ENCODE results near the gene XIRP2.
"Not testable (repeated sequence)": the region's sequence is repeated elsewhere in the genome, so short reads cannot be mapped to it uniquely, and the experiment has no call there.

XIRP2 gene

DNA sequence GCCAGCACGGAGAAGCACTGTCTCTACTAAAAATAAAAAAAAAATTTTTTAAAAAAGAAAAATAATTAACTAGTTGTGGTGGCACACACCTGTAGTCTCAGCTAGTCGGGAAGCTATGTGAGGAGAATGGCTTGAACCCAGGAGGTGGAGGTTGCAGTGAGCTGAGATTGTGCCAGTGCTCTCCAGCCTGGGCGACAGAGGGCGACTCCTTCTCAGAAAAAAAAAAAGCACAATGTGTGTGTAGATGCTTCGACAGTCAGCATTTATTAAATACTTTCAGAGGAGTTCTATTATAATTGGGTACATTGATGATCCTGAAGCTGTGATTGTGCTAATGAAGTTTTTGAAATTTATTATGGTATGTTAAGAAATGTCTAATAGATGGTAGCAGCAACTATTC, 46.5 kb downstream of the XIRP2 start:
- in situ Hi-C loops (cut with MboI; ENCODE audit: low sequenced_read_pairs) = no loop called here

DNA sequence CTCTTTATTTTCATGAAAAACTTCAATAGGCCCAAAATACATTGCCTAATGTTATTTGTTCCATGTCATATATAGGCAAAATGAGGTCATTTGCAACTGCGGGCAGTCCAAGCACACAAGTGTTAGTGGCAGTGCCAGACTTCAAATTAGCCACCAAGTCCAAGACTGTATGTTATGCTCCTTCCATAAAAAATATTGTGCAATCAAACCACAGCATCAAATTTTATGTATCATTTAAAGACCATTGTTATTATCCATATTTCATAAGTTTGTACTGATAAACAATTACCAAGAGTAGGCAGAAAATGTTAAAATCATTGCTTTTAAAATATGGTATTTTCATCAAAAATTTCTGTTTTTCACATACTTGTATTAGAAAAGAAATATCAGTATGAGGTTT, 54.1 kb downstream of the XIRP2 start:
- in situ Hi-C loops (cut with MboI; ENCODE audit: low sequenced_read_pairs) = no loop called here

DNA sequence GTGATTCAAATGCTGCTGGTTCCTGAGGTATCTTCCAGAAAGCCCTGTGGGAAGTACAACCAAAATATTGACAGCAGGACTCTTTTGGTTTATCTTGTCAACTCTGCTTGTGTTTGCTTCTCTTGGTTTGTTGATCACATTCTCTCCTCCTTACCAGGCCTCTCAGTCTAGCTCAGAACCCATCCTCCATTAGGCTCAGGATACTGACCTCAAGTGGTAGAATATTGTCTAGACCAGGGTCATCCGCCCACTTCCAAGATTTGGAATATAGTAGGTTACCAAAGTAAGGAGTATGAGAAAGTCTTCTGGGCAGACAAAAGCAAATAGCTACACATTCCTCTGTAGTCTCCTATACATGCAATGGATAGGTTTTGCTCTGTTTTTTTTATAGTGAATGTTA, 56.6 kb downstream of the XIRP2 start:
- in situ Hi-C loops (cut with MboI; ENCODE audit: low sequenced_read_pairs) = no loop called here

DNA sequence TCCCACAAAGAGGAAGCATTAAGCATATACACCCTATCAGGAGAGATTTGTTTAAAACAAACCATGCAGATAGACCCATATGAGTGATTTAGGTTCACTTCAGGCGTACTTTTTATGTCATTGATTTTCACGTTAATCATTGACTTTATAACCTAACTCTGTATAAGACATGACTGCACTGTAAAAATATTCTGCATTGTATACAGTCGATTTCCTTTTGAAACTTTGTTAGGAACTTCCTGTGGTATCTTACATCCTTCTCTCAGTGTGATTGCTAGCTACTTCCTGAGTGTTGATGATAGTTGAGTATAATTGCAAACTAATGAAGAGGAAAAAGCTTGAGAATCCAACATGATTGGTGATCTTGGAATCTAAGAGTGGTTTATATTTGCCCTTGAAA, 69.4 kb downstream of the XIRP2 start:
- in situ Hi-C loops (cut with MboI; ENCODE audit: low sequenced_read_pairs) = no loop called here

DNA sequence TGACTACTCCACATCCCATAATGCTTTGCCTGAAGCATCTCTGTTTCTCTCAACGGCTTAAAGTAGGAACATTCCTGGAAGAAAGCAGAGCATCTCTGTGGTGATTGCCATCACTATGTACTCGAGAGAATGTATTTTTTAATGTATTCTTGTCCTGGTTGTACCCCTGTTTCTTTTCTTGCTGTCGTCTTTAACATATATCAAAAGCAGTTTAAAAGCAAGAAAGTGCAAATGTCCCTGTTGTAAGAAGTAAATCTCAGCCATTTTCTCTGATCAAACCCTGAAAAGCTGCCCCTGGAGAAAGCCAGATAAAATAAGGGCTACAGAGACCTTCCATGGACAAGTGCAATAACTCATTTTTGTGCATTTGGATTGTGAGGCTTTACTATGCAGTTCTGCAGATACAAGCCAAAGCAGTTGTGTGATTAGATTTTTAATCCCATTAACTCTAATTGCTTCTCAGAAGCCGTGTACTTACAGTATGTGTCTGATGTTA, 70.8 kb downstream of the XIRP2 start:
- in situ Hi-C loops (cut with MboI; ENCODE audit: low sequenced_read_pairs) = no loop called here

DNA sequence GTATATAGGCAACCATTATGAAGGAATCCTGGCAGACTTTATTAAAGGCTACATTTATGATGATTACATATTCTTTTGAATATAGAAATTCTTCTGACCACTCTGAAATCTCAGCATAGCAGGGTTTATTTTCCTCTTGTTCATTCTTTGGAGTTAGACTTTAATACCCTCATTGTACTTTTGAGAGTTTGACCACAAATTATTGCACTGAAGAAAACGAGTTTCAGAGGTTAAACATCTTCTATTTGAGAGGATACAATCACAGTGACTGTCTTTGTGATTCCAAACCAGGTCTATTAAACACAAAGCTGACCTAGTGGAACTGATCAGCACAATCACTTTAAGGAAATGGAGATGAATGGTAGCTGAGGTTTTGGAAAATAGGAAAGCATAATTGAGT, 71.3 kb downstream of the XIRP2 start:
- in situ Hi-C loops (cut with MboI; ENCODE audit: low sequenced_read_pairs) = no loop called here

DNA sequence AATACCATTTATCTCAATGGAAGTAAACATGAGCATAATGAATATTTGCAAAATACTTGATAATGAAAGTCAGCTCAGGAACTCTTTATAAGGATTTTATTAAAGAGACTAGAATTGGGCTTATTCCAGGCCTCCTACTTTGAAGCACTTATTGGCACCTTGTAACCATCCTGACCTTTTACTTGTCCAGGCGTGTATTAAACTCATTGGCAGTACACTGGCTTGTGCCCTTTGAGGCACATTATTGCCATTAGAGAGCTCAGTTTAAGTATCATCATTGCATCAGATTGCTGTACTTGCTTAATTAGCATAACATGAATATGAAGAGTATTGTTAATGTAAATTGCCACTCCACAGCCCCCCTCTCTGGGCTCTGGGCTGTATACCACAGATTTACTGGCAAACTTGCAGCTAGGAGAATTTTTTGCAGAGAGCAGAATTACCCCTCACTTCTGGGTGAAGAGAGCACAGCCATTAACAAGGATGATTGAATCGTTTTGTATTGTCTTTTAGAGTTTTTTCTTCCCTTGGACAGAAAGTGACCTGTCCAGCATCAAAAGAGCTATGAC, 72.5 kb downstream of the XIRP2 start:
- in situ Hi-C loops (cut with MboI; ENCODE audit: low sequenced_read_pairs) = no loop called here

DNA sequence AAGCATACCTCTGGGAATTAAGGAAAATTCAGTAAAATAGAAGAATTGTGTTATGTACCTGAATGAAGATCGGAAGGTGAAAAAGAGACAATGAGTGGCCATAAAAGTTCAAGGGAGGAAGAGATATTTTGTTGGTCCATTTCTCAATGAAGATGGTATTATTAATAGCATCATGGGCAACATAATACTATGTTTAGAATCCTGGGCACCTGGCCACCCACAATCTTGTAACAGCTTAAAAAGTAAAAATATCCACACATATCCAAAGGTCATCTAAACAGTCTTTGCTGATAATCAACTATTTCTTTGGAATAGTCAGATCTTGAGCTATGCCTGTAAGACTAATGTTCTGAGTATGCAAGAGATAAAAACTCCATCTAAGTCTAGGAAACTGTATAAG, 73.7 kb downstream of the XIRP2 start:
- in situ Hi-C loops (cut with MboI; ENCODE audit: low sequenced_read_pairs) = no loop called here

DNA sequence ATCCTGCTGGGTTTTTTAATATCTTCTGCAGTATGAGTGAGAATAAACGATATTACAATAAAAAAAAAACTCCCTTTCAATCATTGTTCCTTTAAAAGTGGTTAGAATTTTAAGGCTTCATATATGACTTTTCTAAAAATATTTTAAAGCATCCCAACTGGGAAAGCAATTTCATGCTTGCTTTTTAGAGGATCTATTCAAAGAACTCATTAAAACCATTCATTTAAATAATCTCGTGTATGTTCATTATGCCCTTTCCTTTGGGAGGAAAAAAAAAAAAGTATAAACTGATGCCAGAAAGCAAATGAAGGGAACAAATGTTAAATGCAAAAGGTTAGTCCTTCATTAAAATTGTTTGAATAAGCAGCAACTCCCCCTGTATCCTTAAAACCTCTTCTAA, 81.2 kb downstream of the XIRP2 start:
- in situ Hi-C loops (cut with MboI; ENCODE audit: low sequenced_read_pairs) = no loop called here

DNA sequence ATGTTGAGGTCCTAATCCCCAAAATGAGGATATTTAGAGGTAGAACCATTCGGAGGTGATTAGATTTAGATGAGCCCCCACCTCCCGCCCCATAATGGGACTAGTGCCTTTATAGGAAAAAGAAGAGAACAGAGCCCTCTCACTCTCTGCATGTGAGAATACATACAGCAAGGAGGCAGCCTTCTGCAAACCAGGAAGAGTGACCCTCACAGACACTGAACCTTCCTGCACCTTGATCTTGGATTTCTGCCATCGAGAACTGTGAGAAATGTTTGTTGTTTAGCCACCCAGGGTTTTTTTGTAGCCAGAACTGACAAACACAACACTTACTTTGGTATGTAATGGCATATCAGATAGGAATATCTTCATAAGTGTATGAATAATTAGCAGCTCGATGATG, 83.7 kb downstream of the XIRP2 start:
- in situ Hi-C loops (cut with MboI; ENCODE audit: low sequenced_read_pairs) = no loop called here

DNA sequence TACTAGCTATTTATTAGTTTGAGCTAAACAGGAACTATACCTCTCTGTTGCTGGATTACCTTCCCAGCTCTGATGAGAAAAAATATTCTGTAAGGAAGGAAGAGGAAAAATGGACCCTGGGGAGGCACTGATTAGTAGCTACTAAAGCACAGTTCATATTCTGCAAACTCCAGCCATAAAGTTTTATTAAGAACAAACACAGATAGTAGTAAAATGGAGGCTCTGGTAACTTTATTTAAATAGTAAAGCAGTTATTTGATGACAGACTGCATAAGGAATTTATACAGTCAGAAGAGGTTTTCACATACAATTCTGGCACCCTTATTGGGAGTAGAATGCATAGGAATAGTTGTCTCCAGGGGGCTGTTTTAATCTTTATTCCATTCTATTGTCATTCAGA, 84.1 kb downstream of the XIRP2 start:
- in situ Hi-C loops (cut with MboI; ENCODE audit: low sequenced_read_pairs) = no loop called here

DNA sequence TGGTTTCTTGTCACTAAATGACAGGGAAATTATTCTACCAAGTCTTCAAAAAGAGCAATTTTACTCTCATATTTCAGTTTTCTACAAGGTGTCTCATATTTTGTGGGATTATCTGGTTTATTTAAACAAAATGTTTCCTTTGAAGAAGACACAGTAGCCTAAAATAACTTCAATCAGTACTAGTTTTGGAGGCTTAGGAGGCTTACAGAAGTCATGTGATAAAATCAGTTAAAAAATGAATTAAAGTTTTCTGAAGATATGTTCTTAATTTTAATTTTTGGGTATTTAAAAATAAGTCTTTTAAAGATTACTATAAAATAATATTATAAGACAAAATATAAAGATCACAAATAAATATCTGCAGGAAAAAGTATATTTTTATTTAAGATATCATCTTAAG, 95.9 kb downstream of the XIRP2 start:
- in situ Hi-C loops (cut with MboI; ENCODE audit: low sequenced_read_pairs) = no loop called here

DNA sequence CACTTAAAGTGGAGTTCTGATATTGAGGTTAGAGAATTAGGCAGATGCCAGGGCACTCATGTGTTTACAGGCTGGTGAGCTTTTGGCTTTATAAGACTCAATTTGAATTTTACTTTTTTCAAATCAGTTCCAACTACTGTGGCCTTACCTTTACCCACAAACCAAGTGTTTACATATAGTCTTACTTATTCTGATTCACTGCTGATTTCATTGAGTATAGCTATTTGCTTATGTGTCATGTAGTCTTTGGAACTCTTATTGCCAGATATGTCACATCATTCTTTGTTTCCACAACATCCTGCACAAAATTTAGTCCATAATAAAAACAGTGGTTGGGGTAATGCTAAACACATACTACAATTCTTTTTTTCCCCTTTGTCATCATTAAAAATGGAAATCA, 96.5 kb downstream of the XIRP2 start:
- in situ Hi-C loops (cut with MboI; ENCODE audit: low sequenced_read_pairs) = no loop called here

DNA sequence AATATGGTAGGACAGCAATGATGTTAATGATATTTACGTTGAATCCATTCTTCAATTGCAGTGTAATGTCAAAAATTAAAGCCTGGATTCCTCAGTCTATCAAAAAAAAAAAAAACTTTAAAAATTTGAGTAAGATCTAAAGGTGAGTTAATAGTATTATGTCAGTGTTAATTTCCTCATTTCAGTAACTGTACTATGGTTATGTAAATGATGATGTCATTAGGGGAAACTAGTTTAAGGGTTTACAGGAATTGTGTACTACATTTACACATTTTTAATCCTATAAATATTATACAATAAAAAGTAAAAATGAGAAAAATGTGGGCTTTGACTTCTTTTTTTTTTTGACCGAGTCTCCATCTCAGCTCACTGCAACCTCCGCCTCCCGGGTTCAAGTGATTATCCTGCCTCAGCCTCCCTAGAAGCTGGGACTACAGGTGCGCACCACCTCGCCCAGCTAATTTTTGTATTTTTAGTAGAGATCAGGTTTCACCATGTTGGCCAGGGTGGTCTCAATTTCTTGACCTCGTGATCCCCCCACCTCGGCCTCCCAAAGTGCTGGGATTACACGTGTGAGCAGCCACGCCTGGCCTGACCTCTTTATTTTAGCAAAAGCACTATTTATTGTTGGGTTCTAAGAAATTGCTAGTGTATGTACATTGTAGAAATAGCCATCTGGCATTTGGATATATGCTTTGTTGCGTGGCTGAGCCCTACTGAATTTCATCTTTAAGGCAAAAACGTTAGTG, 106.5 kb downstream of the XIRP2 start:
- in situ Hi-C loops (cut with MboI; ENCODE audit: low sequenced_read_pairs) = no loop called here

DNA sequence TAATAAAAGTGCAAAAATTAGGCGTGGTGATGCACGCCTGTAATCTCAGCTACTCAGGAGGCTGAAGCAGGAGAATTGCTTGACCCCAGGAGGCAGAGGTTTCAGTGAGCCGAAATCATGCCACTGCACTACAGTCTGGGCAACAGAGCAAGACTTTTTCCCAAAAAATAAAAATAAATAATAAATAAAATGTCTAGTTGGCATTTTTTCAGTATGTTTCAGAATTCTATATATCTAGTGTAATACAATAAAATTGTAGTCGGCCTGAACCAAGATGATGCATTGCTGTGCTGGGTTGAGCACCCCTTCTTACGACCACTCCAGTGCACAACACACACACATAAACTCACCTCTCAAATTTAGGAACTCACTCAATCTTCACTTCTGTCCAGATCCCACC, 108.2 kb downstream of the XIRP2 start:
- in situ Hi-C loops (cut with MboI; ENCODE audit: low sequenced_read_pairs) = no loop called here

DNA sequence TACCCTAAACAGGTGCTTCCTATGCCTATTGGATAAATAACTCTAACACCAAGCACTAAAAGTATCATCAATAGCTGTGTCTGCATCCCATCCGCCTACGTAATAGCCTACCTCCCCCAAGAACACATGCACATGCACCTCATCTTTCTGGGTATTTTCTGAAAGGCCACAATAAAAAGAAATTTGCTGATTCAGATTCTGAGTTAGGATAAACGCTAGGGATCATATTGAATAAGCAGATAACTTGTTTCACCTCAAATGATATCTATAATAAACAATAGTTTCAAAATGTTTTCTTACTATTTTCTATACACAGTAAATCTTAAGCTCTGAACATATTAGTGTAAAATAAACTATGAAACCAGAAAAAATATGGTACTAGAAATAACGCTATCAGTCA, 112.9 kb downstream of the XIRP2 start:
- in situ Hi-C loops (cut with MboI; ENCODE audit: low sequenced_read_pairs) = no loop called here

DNA sequence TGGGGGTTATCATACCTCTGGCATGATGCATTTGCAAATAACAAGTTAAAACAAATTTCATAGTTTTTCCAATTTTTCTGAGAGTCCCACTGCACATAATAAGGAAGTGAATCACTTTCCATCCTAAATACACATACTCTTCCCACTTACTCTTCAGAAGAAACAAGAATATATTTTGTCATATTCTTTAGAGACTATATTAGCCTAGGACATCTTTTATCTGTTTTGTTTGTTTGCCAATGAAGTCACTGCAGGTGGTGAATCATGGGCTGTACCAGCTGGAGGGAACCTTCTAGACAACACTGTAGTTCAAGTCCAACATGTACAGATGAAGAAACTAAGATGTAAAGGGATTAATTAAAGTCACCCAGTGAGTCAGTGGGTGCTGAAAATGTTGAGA, 116.8 kb downstream of the XIRP2 start:
- in situ Hi-C loops (cut with MboI; ENCODE audit: low sequenced_read_pairs) = no loop called here

DNA sequence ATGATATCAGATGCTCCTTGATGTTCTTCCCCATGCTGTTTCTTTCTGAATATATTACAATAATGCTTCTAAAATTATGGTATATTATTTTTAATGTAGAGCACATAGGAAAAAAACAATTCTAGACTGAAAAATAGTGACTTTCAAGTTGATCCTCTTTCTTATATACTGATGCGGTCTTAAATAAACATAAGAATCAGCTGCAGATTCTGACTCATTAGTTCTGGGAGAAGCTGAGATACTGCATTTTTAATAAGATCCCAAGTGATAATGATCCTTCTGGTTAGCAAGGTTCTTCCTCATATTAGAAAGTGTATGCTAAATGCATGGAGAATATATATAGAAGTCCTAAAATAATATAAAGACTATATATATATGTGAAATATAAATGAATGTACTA, 124.9 kb downstream of the XIRP2 start:
- in situ Hi-C loops (cut with MboI; ENCODE audit: low sequenced_read_pairs) = no loop called here

DNA sequence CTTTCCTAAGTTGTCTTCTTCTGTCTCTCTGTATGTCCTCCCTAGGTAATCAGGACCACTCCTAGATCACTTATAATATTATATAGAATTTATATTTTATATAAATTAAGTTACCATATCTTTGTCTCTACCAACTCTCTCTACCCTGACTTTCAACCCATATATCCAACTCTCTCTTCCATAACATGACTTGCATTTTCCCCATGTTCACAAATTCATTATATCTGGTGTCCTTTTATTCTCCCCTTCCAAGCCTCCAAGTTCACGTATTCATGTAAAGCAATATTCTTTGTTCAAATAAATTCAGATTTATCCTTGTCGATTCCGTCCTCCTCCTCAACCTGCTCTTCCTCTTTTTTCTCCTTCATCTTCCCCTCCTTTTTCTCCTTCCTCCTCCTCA, 127.5 kb downstream of the XIRP2 start:
- in situ Hi-C loops (cut with MboI; ENCODE audit: low sequenced_read_pairs) = no loop called here

DNA sequence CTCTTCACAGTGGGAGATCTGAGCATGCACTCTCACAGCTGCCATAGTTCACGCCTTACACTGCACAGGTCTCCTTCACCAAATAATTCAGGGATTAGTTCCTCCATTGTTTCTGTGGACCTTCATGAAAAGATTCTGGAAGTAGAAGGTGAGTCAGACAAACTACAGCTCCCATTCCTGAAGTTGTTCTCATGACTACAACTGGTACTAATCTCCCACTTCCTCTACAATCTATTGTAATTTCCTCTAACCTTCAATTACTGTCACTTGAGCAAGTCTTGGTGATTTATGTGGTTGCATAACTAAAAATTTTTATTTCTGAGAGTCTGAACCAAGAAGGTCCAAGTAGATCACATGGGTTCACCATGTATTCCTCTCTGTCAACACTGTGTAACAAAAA, 128.7 kb downstream of the XIRP2 start:
- in situ Hi-C loops (cut with MboI; ENCODE audit: low sequenced_read_pairs) = no loop called here

DNA sequence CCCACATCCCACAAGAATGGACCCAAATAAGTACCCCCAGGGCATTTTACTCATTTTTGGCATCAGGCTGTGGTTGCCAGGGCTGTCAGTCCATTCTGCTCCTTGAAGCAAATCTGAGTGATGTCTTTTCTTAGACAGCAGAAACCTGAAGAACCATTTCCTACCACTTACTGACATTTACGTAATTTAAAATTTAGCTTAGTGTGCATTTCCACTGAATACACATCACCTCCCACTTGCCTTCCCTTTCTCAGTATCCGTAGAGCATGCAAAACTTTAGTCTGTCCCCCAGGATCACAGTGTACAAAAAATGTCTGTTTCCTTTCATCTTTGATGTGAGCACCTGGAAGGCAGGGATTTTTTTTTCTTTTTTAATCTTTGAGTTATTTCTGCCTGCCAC, 130.3 kb downstream of the XIRP2 start:
- in situ Hi-C loops (cut with MboI; ENCODE audit: low sequenced_read_pairs) = no loop called here

DNA sequence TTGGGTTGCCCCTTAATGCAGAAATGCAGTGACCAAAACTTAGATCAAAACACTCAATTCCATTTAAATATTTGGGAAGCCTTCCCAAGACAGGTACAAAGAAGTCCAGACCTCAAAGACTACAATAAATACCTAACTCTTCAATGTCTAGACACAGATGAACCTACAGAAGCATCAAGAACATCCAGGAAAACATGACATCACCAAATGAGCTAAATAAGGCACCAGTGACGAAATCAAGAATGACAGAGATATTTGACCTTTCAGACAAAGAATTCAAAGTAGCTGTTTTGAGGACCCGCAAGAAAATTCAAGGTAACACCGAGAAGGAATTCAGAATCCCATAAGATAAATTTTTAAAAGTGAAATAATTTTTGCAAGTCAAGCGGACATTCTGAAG, 140.2 kb downstream of the XIRP2 start:
- in situ Hi-C loops (cut with MboI; ENCODE audit: low sequenced_read_pairs) = no loop called here

DNA sequence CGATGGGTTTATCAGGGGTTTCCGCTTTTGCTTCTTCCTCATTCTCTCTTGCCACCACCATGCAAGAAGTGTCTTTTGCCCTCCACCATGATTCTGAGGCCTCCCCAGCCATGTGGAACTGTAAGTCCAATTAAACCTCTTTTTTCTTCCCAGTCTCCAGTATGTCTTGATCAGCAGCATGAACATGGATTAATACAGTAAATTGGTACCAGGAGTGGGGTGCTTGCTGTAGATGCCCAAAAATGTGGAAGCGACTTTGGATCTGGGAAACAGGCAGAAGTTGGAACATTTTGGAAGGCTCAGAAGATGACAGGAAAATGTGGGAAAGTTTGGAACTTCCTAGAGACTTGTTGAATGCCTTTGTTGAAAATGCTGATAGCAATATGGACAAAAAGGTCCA, 146.7 kb downstream of the XIRP2 start:
- in situ Hi-C loops (cut with MboI; ENCODE audit: low sequenced_read_pairs) = not testable (repeated sequence)

Measured in hTERT RPE-1 (cell line).